Neutrophil (primary cell): Measurements from ENCODE around the gene YES1.

Experiments used
- H3K27ac ChIP-seq: fragments of 200-600 bp; sonication (generic); 2 replicates; pipeline ENCODE4 v1.5.1; 2016; ENCODE audit warnings: mild to moderate bottlenecking, moderate library complexity
- H3K27me3 ChIP-seq: fragments of 200-600 bp; sonication (generic); 2 replicates; pipeline ENCODE4 v1.6.0; 2016; ENCODE audit warnings: mild to moderate bottlenecking
- H3K36me3 ChIP-seq: fragments of 200-600 bp; sonication (generic); 2 replicates; pipeline ENCODE4 v1.5.1; 2017
- H3K4me1 ChIP-seq, 2 experiments: fragments of 200-600 bp in 1 of 2; sonication (generic) in 1 of 2; 1 replicate in 1 of 2; 2 replicates in 1 of 2; pipeline versions ENCODE4 v1.5.1 to v1.6.1; 2013 to 2016; ENCODE audit warnings: low read depth in 1 of 2, low read length in 1 of 2, mild to moderate bottlenecking in 1 of 2, moderate library complexity in 1 of 2; ENCODE audit not compliant: control insufficient read depth in 1 of 2, insufficient read depth in 1 of 2
- H3K4me3 ChIP-seq, 2 experiments: fragments of 200-600 bp in 1 of 2; sonication (generic) in 1 of 2; 1 replicate in 1 of 2; 2 replicates in 1 of 2; pipeline ENCODE4 v1.5.1; 2013 to 2016; ENCODE audit warnings: low read depth in 1 of 2, low read length in 1 of 2, mild to moderate bottlenecking in 1 of 2, moderate library complexity in 1 of 2
- H3K9me3 ChIP-seq: fragments of 200-600 bp; sonication (generic); 2 replicates; pipeline ENCODE4 v1.5.1; 2016
- TF ChIP-seq, protein P1 (sequence below): fragments of 200-600 bp; sonication (generic); IDR thresholded peaks from 2 replicates; pipeline ENCODE4 v1.5.1; 2016; ENCODE audit warnings: antibody characterized with exemption

The YES1 gene

DNA sequence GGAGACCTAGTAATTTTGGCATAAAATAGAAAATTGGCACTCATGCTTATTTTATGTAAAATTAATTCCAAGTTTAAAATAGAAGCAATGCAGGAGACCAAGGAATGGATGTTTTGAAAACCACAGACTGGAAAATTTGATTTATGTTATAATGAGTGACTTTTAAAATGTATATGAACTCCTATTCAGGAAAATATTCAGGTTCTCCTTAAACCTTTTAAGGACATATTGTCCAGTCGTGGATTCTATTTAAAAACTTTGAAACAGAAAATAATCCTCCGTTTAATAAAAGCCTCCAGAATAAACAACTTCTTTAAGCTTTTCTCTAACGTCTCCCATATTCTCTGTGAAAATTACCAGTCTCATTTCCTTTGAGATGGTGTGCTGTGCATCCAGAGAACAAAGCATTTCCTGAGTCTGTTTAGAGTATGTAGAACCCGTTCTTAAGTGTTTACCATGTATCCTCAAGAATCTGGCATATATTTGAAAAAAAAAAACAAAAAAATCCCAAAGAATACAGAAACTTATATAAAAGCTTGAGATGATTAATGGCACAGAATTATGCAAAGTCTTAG, 8.6 kb upstream of the YES1 start:
- peaks cover 100% of the 10 kb centered on the region for H3K27me3 ChIP-seq

DNA sequence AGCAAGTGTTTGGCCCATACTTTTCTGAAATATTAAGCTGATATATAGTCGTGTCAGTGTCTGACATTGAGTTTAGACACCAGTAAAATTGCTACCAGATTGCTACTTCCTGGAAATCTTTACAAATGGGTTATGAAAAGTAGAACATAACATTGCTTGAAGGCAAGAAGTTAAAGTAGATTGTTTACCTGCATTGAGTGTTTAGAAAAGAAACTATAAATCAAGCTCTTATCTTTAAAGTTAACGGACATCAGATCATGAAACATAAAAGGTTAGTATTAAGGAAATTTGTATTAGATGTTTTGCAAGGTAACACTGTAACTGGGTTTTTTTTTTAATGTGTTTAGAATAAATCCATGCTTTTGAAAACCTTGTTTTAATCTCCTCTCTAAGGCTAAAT, 4.8 kb upstream of the YES1 start:
- no peak overlapping the region for H3K27ac ChIP-seq
- H3K9me3 ChIP-seq: peaks cover 5% of the 10 kb centered on the region
- no peaks in the 10 kb centered on the region for H3K36me3 ChIP-seq
- H3K4me1 ChIP-seq: peaks cover 15 to 23% of the 10 kb centered on the region in 2 experiments
- TF ChIP-seq, protein P1, sequence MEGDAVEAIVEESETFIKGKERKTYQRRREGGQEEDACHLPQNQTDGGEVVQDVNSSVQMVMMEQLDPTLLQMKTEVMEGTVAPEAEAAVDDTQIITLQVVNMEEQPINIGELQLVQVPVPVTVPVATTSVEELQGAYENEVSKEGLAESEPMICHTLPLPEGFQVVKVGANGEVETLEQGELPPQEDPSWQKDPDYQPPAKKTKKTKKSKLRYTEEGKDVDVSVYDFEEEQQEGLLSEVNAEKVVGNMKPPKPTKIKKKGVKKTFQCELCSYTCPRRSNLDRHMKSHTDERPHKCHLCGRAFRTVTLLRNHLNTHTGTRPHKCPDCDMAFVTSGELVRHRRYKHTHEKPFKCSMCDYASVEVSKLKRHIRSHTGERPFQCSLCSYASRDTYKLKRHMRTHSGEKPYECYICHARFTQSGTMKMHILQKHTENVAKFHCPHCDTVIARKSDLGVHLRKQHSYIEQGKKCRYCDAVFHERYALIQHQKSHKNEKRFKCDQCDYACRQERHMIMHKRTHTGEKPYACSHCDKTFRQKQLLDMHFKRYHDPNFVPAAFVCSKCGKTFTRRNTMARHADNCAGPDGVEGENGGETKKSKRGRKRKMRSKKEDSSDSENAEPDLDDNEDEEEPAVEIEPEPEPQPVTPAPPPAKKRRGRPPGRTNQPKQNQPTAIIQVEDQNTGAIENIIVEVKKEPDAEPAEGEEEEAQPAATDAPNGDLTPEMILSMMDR: no peak
- H3K4me3 ChIP-seq: no peak overlapping the region
- H3K27me3 ChIP-seq: peaks cover 98% of the 10 kb centered on the region

More for the DNA sequence above, 8.6 kb upstream of the YES1 start:
- Histone ChIP-seq H3K4me3 (no peak overlapping the region), H3K4me1 (no peaks in the 10 kb centered on the region), H3K9me3 (no peaks in the 10 kb centered on the region), H3K36me3 (no peaks in the 10 kb centered on the region), H3K27ac (no peak overlapping the region)
- TF ChIP-seq, protein P1: no peak

DNA sequence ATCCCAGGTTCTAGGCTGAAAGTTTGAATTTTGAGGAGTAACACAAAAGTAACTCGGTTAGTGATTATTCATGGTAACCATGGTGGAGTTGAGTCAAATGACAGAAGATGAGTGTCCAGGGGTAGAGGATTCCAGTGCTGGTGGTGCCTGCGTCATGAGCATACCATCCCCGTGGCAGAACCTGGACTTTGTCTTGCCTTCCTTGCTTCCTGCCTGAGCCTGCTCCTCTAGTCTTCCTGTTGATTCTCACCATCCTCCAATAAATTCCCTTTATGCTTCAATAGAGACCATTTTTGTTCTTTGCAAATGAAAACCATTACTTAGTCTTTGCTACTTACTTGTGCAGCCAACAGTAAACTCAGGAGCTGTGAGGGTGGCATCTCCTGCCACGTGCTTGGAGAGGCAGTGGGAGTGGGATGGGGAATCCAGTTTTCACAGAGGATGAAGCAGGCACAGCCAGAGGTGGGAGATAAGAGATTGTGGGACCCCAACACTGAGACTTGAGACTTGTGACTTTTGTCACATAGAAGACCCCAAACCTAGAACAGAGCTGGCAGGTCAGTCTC, 4.1 kb upstream of the YES1 start:
- peaks cover 15 to 30% of the 10 kb centered on the region in 2 experiments for H3K4me1 ChIP-seq
- H3K4me3 ChIP-seq: no peak overlapping the region
- no peaks in the 10 kb centered on the region for H3K36me3 ChIP-seq
- peaks cover 98% of the 10 kb centered on the region for H3K27me3 ChIP-seq
- TF ChIP-seq, protein P1: no peak
- no peak overlapping the region for H3K27ac ChIP-seq
- H3K9me3 ChIP-seq: peaks cover 5% of the 10 kb centered on the region

DNA sequence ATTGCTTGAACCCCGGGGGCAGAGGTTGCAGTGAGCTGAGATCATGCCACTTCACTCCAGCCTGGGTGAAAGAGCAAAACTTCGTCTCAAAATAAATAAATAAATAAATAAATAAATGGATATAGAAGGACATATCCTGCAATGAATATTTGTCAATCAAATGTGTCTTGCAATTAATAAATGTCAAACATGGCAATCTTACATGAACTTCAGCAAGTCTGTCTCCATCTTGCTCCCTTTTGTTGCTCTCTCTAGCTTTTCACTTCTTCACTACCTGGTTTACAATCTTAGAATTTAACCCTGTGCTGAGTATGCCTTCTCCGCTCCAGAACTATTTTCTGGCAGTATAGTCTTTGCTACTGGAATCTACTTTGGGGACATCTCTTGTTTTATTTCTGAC, 3.3 kb upstream of the YES1 start:
- Histone ChIP-seq H3K27me3 (peaks cover 98% of the 10 kb centered on the region), H3K36me3 (no peaks in the 10 kb centered on the region), H3K4me1 (peaks cover 15 to 35% of the 10 kb centered on the region in 2 experiments), H3K9me3 (peaks cover 5% of the 10 kb centered on the region), H3K4me3 (no peak overlapping the region), H3K27ac (no peak overlapping the region)
- TF ChIP-seq, protein P1: no peak

DNA sequence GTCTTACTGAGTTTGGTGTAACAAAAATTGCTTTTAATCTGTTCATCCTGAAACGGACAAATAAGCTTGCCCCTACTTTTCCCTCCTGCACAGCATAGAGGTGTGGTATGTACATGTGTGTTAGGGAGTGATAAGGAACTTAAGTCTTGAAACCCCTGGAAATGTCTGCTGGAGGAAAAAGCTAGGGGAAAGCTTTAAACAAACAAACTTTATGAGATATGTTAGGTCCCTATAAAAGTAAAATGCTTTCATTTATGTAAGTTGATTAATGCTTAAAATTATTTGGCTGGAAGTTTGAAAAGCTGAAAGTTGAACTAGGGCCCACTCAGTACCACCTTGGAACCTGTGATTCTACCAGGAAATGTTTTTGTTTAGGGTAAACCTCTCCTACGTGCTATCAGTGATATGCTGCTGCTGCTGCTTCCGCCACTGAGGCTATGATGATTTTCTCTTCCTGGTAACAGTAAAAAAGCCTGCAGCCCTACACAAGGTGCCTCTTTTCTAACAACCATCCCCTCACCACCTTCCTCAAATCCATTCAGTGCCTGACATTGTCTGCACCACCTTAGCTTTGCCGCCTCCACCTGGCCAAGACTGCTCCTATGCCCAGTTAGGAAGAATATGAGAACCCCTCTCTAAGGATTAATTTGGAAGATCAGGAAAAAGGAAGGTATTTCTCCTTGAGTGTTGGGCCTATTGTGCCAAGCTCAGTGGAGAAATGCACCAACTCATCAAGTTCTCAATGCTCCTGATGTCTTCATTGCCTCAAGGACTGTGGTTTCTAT, 2.5 kb upstream of the YES1 start:
- Histone ChIP-seq H3K4me1 (peaks cover 15 to 35% of the 10 kb centered on the region in 2 experiments), H3K36me3 (no peaks in the 10 kb centered on the region), H3K4me3 (no peak overlapping the region), H3K9me3 (peaks cover 5% of the 10 kb centered on the region), H3K27me3 (peaks cover 98% of the 10 kb centered on the region), H3K27ac (no peak overlapping the region)
- TF ChIP-seq, protein P1: no peak
